ENCODE data around the gene SNAI3. TPM values are rescaled to one million over a fixed set of nuclear protein-coding genes. Genes with fewer than 3 reads are reported as not detected.

Gene SNAI3
- total RNA-seq, 1 donor from 2014 or later, result 7.0 TPM

DNA sequence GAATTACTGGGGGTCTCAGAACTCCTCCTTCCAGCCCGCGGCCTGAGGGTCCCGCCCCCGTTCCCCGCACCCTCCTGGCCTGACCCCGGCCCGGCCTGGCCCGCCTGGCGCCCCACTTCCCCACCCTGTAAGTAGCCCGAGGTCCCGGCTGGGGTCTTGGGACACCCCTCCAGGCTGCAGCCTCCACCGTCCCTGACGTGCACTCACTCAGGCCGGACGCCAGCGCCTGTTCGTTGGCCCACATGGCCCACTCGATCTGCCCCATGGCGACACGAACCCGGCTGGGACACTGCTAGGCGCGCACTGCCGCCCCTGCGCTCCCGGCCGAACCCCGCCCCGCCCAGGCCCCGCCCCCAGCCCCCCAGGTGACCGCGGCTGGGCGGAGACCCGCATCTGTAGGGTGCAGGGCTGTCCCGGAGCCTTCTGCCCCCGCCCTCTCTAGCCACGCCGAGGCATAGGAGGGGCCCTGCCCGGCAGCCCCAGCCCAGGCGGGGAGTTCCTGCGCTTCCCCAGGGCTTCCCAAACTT, 35.5 kb downstream of the SNAI3 start, which contains the start of gene CYBA:
Gene CYBA (minus strand): TSS at position 305 of the 527 bp plus-strand sequence. CDS start 40 bp downstream, at position 265.
- H3K4me1 ChIP-seq, result peaks cover 21% of the 10 kb centered on the region
- peak; percentile 89 for DNase-seq
- ATAC-seq, result peak; percentile 86
- intact Hi-C loops (cut with DNase I), result no loop called here
- no peaks in the 10 kb centered on the region for H3K27me3 ChIP-seq
- peaks cover 16% of the 10 kb centered on the region for H3K36me3 ChIP-seq
- TF ChIP-seq, protein P1, sequence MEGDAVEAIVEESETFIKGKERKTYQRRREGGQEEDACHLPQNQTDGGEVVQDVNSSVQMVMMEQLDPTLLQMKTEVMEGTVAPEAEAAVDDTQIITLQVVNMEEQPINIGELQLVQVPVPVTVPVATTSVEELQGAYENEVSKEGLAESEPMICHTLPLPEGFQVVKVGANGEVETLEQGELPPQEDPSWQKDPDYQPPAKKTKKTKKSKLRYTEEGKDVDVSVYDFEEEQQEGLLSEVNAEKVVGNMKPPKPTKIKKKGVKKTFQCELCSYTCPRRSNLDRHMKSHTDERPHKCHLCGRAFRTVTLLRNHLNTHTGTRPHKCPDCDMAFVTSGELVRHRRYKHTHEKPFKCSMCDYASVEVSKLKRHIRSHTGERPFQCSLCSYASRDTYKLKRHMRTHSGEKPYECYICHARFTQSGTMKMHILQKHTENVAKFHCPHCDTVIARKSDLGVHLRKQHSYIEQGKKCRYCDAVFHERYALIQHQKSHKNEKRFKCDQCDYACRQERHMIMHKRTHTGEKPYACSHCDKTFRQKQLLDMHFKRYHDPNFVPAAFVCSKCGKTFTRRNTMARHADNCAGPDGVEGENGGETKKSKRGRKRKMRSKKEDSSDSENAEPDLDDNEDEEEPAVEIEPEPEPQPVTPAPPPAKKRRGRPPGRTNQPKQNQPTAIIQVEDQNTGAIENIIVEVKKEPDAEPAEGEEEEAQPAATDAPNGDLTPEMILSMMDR (IDR thresholded peaks at IDR 0.05), result no peak
- H3K27ac ChIP-seq, result peak within 1 kb of the TSS; percentile 84
- H3K9me3 ChIP-seq, result no peaks in the 10 kb centered on the region
- peak within 1 kb of the TSS; percentile 78 for H3K4me3 ChIP-seq

DNA sequence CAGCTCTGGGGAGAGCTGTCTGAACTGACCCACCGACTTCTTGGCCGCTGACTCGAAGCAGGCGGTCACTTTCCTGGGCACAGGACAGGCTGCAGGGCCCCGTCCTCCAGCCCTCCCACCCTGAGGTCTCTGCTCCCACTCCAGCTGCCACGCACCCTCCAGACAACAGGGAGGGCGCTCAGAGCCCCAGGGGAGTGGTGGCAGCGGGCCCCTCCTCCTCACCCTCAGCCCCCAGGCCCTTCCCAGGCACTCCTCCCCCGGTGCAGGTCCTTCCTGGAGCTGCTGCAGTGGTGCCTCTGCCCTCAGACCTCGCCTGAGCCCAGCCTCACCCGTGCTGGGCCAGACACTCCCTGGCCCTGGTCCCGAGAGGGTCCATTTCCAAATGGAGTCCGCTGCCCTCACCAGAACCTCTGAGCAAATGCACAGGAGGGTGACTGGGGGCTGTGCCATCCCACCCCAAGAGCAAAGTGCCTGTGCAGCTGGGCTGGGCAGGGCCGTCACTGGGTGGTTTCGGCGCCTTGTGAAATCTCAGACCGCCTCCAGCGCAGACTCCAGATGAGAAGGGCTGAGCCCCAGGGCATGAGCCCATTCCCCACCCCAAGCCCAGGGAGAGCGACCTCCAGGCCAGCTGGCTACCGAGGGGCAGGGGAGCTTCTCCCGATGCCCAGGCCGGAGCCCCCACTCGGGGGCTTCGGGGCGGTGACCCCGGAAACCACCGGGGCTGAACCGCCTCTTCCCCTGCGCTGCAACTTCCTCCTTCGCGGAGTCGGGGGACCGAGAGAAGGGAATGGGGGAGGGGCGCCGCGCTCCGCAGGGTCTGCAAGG, 36.2 kb downstream of the SNAI3 start:
- intact Hi-C loops (cut with DNase I), result no loop called here
- H3K4me1 ChIP-seq, result peaks cover 21% of the 10 kb centered on the region
- TF ChIP-seq, protein P1 (IDR thresholded peaks at IDR 0.05), result no peak
- H3K27ac ChIP-seq, result peak overlapping the region; percentile 84
- peaks cover 10% of the 10 kb centered on the region for H3K36me3 ChIP-seq
- H3K4me3 ChIP-seq, result peak overlapping the region; percentile 78
- H3K9me3 ChIP-seq, result no peaks in the 10 kb centered on the region
- DNase-seq, result peak; percentile 84
- H3K27me3 ChIP-seq, result no peaks in the 10 kb centered on the region
- peak; percentile 58 for ATAC-seq

DNA sequence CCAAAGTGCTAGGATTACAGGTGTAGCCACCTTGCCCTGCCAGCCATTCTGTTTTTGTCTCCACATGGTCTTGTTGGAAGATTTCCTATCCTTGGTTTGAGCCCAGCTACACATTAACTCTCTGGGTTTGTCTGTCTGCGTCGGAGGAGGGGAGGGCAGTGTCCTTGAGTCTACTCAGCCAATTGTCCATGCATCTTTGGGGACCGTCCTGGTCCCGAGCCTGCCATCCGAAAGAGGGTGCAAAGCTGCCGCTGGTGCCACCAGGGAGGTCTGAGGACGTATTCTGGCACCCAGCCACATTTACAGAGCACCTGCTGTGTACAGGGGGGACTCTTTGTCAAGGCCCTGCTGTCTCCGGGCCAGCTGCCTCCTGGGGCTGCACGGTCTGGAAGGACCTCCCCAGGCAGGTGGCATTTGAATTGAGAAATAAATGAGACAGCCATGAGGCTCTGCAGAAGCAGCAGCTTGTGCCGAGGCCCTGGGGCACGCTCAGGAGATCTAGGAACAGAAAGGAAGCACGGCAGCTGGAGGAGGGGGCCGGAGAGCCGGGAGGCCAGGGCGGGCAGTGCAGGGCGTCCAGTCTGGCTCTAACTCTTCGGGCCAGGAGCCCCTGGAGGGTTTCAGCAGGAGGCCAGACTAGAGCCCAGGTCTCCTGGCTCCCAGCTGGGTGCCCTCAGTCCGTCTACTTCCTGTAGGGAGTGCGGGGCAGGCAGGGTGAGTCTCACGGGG, 36.9 kb downstream of the SNAI3 start:
- DNase-seq (peak; percentile 65), ATAC-seq (no peak)
- H3K4me3 ChIP-seq, result peak overlapping the region; percentile 78
- peaks cover 2% of the 10 kb centered on the region for H3K36me3 ChIP-seq
- TF ChIP-seq, protein P1 (IDR thresholded peaks at IDR 0.05), result no peak
- H3K27me3 ChIP-seq, result no peaks in the 10 kb centered on the region
- peak overlapping the region; percentile 84 for H3K27ac ChIP-seq
- intact Hi-C loops (cut with DNase I), result no loop called here
- H3K4me1 ChIP-seq, result peaks cover 21% of the 10 kb centered on the region
- H3K9me3 ChIP-seq, result no peaks in the 10 kb centered on the region

DNA sequence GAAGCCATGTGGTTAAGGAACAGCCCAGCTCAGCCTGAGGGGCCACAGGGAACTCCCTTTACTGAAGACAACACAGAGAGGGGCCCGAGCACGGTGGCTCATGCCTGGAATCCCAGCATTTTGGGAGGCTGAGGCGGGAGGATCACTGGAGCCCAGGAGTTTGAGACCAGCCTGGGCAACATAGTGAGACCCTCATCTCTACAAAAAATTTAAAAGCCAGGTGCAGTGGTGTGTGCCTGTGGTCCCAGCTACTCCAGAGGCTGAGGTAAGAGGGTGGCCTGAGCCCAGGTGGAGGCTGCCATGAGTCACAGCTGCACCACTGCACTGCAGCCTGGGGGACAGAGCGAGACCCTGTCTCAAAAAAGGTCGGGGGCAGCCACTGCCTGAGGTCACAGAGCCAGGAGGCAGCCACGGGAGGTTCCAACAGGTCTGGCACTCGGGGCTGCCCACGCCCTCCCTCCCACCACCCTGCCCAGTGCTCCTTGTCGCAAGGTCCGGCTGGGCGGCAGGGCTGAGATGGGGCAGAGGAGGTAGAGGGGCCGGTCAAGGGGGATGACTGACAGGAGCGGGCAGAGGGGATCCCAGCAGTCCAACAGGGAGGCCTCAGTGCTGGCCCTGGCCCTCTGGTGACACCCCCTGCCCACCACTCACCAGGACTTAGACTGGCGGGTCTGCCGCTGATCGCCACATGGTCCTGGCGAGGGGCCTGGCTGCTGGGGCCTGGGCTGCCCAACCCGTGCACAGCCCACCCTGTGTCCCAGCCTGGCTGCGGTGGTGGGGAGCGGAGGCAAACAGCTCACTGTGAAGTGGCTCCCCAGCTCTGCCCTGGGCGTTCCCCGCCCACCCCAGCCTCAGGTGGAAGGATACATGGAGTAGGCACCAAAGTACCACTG, 38.9 kb downstream of the SNAI3 start:
- TF ChIP-seq, protein P1 (IDR thresholded peaks at IDR 0.05), result no peak
- peaks cover 21% of the 10 kb centered on the region for H3K4me1 ChIP-seq
- no peaks in the 10 kb centered on the region for H3K9me3 ChIP-seq
- no peak overlapping the region for H3K27ac ChIP-seq
- H3K4me3 ChIP-seq, result no peak overlapping the region
- no peaks in the 10 kb centered on the region for H3K27me3 ChIP-seq
- H3K36me3 ChIP-seq, result no peaks in the 10 kb centered on the region
- ATAC-seq, result no peak
- intact Hi-C loops (cut with DNase I), result no loop called here
- DNase-seq, result no peak

All from upper lobe of right lung (tissue), 1 donor.